ENCODE results near the gene KRTAP5-4. TPM values are rescaled to one million over a fixed set of nuclear protein-coding genes. Genes with fewer than 3 reads are reported as not detected.

Gene KRTAP5-4
- total and polyA plus RNA-seq, 2 donors (not counting 1 experiment from before 2014, with no cell fraction given) = not detected

- 86% methylated on average over 5 of the region's 7 CpGs for WGBS (ENCODE audit: insufficient coverage)
- peaks cover 35% of the 10 kb centered on the region for H3K27me3 Mint-ChIP-seq
- POLR2A ChIA-PET = no interaction called here
- Histone ChIP-seq H3K4me1 (ENCODE audit: control insufficient read depth in 2 of 2, insufficient read depth in 2 of 2, low read length in 2 of 2) (peaks cover 0 to 6% of the 10 kb centered on the region in 2 donors), H3K4me3 (ENCODE audit: control extremely low read depth in 1 of 5, extremely low read depth in 1 of 5, insufficient read depth in 1 of 5, low read depth in 2 of 5, low read length in 4 of 5) (no peak overlapping the region), H3K27ac (ENCODE audit: low read length in 2 of 2) (no peak overlapping the region), H3K9me3 (ENCODE audit: control extremely low read depth in 1 of 3, control insufficient read depth in 2 of 3, insufficient read depth in 1 of 3, low read length in 2 of 3) (no peaks in the 10 kb centered on the region), H3K9ac (ENCODE audit: low read length) (no peak overlapping the region), H2AFZ (ENCODE audit: insufficient read depth, low read depth, low read length, poor library complexity, severe bottlenecking) (no peak overlapping the region), H3K36me3 (replicated peaks in 1 of 2; ENCODE audit: control extremely low read depth in 1 of 2, control insufficient read depth in 1 of 2, extremely low read depth in 1 of 2, insufficient read depth in 2 of 2, low read length in 1 of 2) (no peaks in the 10 kb centered on the region), H3K27me3 (replicated peaks in 1 of 4; ENCODE audit: control extremely low read depth in 1 of 4, control insufficient read depth in 3 of 4, insufficient read depth in 4 of 4, low read length in 3 of 4) (peaks cover 0 to 22% (median 4%) of the 10 kb centered on the region in 4 experiments), H4K20me1 (ENCODE audit: control insufficient read depth, insufficient read depth, low read length, poor library complexity, severe bottlenecking) (no peaks in the 10 kb centered on the region), H3K4me2 (replicated peaks; ENCODE audit: low read depth, low read length, poor library complexity, severe bottlenecking) (no peak overlapping the region), H3K79me2 (ENCODE audit: control insufficient read depth, insufficient read depth, low read length) (no peaks in the 10 kb centered on the region)
- H3K9me3 Mint-ChIP-seq (ENCODE audit: insufficient read depth) = no peaks in the 10 kb centered on the region
- no peaks in the 10 kb centered on the region for H3K4me1 Mint-ChIP-seq
- DNase-seq (no peak), ATAC-seq (ENCODE audit: low read depth) (no peak)
- H3K27ac Mint-ChIP-seq = no peak overlapping the region
- intact Hi-C loops (cut with micrococcal nuclease) = loop anchor here (5.0 kb wide), 1 partner anchor 41 kb away; no protein-coding TSS in a partner anchor
- H3K4me3 Mint-ChIP-seq = no peak overlapping the region
- TF ChIP-seq EZH2 (IDR thresholded peaks at IDR 0.05; ENCODE audit: borderline replicate concordance, insufficient read depth, low read depth, low read length, poor library complexity, severe bottlenecking) (no peak), CTCF (IDR thresholded peaks at IDR 0.05) (no peak)
- CTCF ChIA-PET = interaction anchor here (1.3 to 3.0 kb wide), 7 partner anchors 8 to 879 kb away, joined by 5 to 19 read pairs (median 10); no protein-coding TSS in a partner anchor
These were observed 29.6 kb upstream of the KRTAP5-4 start for GRCh38 chr11:1651411-1651980.

- 70% methylated on average over 5 of the region's 5 CpGs for WGBS (ENCODE audit: insufficient coverage)
- no peak for ATAC-seq (ENCODE audit: low read depth)
- intact Hi-C loops (cut with micrococcal nuclease) = loop anchor here (5.0 kb wide), 1 partner anchor 41 kb away; no protein-coding TSS in a partner anchor
These were observed 29.0 kb upstream of the KRTAP5-4 start for GRCh38 chr11:1650918-1651262.

More at GRCh38 chr11:1650918-1651262, 29.0 kb upstream of the KRTAP5-4 start:
- Mint-ChIP-seq H3K27ac (no peak overlapping the region), H3K9me3 (ENCODE audit: insufficient read depth) (no peaks in the 10 kb centered on the region), H3K27me3 (peaks cover 31% of the 10 kb centered on the region), H3K4me1 (no peaks in the 10 kb centered on the region), H3K4me3 (no peak overlapping the region)
- no peak overlapping the region for H3K27ac ChIP-seq (ENCODE audit: low read length in 2 of 2)
- H3K4me3 ChIP-seq (ENCODE audit: control extremely low read depth in 1 of 5, extremely low read depth in 1 of 5, insufficient read depth in 1 of 5, low read depth in 2 of 5, low read length in 4 of 5) = no peak overlapping the region
- H3K9me3 ChIP-seq (ENCODE audit: control extremely low read depth in 1 of 3, control insufficient read depth in 2 of 3, insufficient read depth in 1 of 3, low read length in 2 of 3) = no peaks in the 10 kb centered on the region
- peaks cover 0 to 22% (median 4%) of the 10 kb centered on the region in 4 experiments for H3K27me3 ChIP-seq (replicated peaks in 1 of 4; ENCODE audit: control extremely low read depth in 1 of 4, control insufficient read depth in 3 of 4, insufficient read depth in 4 of 4, low read length in 3 of 4)
- H3K4me1 ChIP-seq (ENCODE audit: control insufficient read depth in 2 of 2, insufficient read depth in 2 of 2, low read length in 2 of 2) = peaks cover 0 to 6% of the 10 kb centered on the region in 2 donors
- H2AFZ ChIP-seq (ENCODE audit: insufficient read depth, low read depth, low read length, poor library complexity, severe bottlenecking) = no peak overlapping the region
- TF ChIP-seq EZH2 (IDR thresholded peaks at IDR 0.05; ENCODE audit: borderline replicate concordance, insufficient read depth, low read depth, low read length, poor library complexity, severe bottlenecking) = no peak
- no peak for TF ChIP-seq CTCF (IDR thresholded peaks at IDR 0.05)
- DNase-seq = no peak
- no peaks in the 10 kb centered on the region for H4K20me1 ChIP-seq (ENCODE audit: control insufficient read depth, insufficient read depth, low read length, poor library complexity, severe bottlenecking)
- H3K4me2 ChIP-seq (replicated peaks; ENCODE audit: low read depth, low read length, poor library complexity, severe bottlenecking) = no peak overlapping the region
- ChIA-PET CTCF (interaction anchor here (1.3 to 2.5 kb wide), 3 partner anchors 43 to 500 kb away, joined by 6 to 16 read pairs (median 15); no protein-coding TSS in a partner anchor), POLR2A (no interaction called here)
- H3K79me2 ChIP-seq (ENCODE audit: control insufficient read depth, insufficient read depth, low read length) = no peaks in the 10 kb centered on the region
- H3K36me3 ChIP-seq (replicated peaks in 1 of 2; ENCODE audit: control extremely low read depth in 1 of 2, control insufficient read depth in 1 of 2, extremely low read depth in 1 of 2, insufficient read depth in 2 of 2, low read length in 1 of 2) = no peaks in the 10 kb centered on the region
- no peak overlapping the region for H3K9ac ChIP-seq (ENCODE audit: low read length)

All from B cell (primary cell).